Thoracic aorta (tissue), 2 donors: ENCODE results near the gene TBL3. TPM values are rescaled to one million over a fixed set of nuclear protein-coding genes. Genes with fewer than 3 reads are reported as not detected.

Experiments
- ATAC-seq: fragments of 150-250 bp; one replicate; pipeline ENCODE4 v1.8.0; 2017; ENCODE audit warnings: low read depth; ENCODE audit not compliant: insufficient number of reproducible peaks, low FRiP score
- DNase-seq: peaks from one replicate; pipeline ENCODE4 v3.0.0-alpha.2; 2020; ENCODE audit warnings: low spot score
- H3K27ac ChIP-seq, 2 donors: fragments of 200-600 bp; sonication (generic); 1 replicate in 1 of 2; 2 replicates in 1 of 2; pipeline ENCODE4 v1.5.1; 2016; ENCODE audit warnings: mild to moderate bottlenecking in 2 of 2, moderate library complexity in 2 of 2
- H3K27me3 ChIP-seq: fragments of 200-600 bp; sonication (generic); replicated peaks from 2 replicates; pipeline ENCODE4 v1.6.0; 2016; ENCODE audit warnings: mild to moderate bottlenecking; ENCODE audit not compliant: insufficient read depth
- H3K36me3 ChIP-seq: fragments of 200-600 bp; sonication (generic); one replicate; pipeline ENCODE4 v1.5.1; 2016
- H3K4me1 ChIP-seq, 2 donors: fragments of 200-600 bp; sonication (generic); 1 replicate in 1 of 2; 2 replicates in 1 of 2; pipeline versions ENCODE4 v1.5.1 to v1.6.0; 2016; ENCODE audit warnings: low read depth in 2 of 2, mild to moderate bottlenecking in 1 of 2; ENCODE audit not compliant: control insufficient read depth in 1 of 2
- H3K4me3 ChIP-seq: fragments of 200-600 bp; sonication (generic); 2 replicates; pipeline ENCODE4 v1.5.1; 2016; ENCODE audit warnings: mild to moderate bottlenecking
- H3K9me3 ChIP-seq: fragments of 200-600 bp; sonication (generic); 2 replicates; pipeline ENCODE4 v1.5.1; 2016
- CTCF ChIP-seq: fragments of 200-600 bp; sonication (generic); IDR thresholded peaks from one replicate; pipeline ENCODE4 v1.5.1; 2019; ENCODE audit warnings: antibody characterized with exemption
- total RNA-seq, 2 donors: library from RNA; depleted of rRNA; stranded (reverse); fragments of >200 nt; gene quantifications; one replicate each; pipeline versions ENCODE4 v1.1.0 to v1.2.3, GENCODE V29; 2016

The TBL3 gene
- total RNA-seq, 2 donors from 2014 or later: 22.2 to 44.8 TPM

- Histone ChIP-seq H3K27ac (no peak overlapping the region), H3K36me3 (peaks cover 2% of the 10 kb centered on the region), H3K27me3 (no peaks in the 10 kb centered on the region), H3K4me3 (no peak overlapping the region), H3K9me3 (no peaks in the 10 kb centered on the region), H3K4me1 (peaks cover 3 to 13% of the 10 kb centered on the region in 2 donors)
- TF ChIP-seq CTCF: no peak
- DNase-seq: no peak
- no peak for ATAC-seq
Observed at GRCh38 chr16:1945559-1946391, 26.1 kb upstream of the TBL3 start.

GRCh38 chr16:1946495-1947368 is 25.1 kb upstream of the TBL3 start:
- H3K4me1 ChIP-seq: peaks cover 3 to 8% of the 10 kb centered on the region in 2 donors
- TF ChIP-seq CTCF: no peak
- H3K9me3 ChIP-seq: no peaks in the 10 kb centered on the region
- H3K36me3 ChIP-seq: no peaks in the 10 kb centered on the region
- H3K27me3 ChIP-seq: no peaks in the 10 kb centered on the region
- no peak for DNase-seq
- no peak for ATAC-seq
- H3K27ac ChIP-seq: no peak overlapping the region
- no peak overlapping the region for H3K4me3 ChIP-seq

GRCh38 chr16:1947369-1947670 is 24.5 kb upstream of the TBL3 start:
- Histone ChIP-seq H3K4me3 (no peak overlapping the region), H3K27me3 (no peaks in the 10 kb centered on the region), H3K4me1 (peaks cover 0 to 2% of the 10 kb centered on the region in 2 donors), H3K36me3 (no peaks in the 10 kb centered on the region), H3K9me3 (no peaks in the 10 kb centered on the region), H3K27ac (no peak overlapping the region)
- no peak for ATAC-seq
- no peak for DNase-seq
- no peak for TF ChIP-seq CTCF

GRCh38 chr16:1949507-1949906 is 22.3 kb upstream of the TBL3 start:
- Histone ChIP-seq H3K36me3 (no peaks in the 10 kb centered on the region), H3K27me3 (no peaks in the 10 kb centered on the region), H3K4me3 (no peak overlapping the region), H3K27ac (no peak overlapping the region), H3K9me3 (no peaks in the 10 kb centered on the region), H3K4me1 (no peaks in the 10 kb centered on the region)
- TF ChIP-seq CTCF: no peak
- no peak for ATAC-seq
- DNase-seq: no peak

- no peaks in the 10 kb centered on the region for H3K9me3 ChIP-seq
- H3K27me3 ChIP-seq: no peaks in the 10 kb centered on the region
- no peak overlapping the region for H3K4me3 ChIP-seq
- no peak overlapping the region for H3K27ac ChIP-seq
- no peaks in the 10 kb centered on the region for H3K36me3 ChIP-seq
- no peak for ATAC-seq
- no peak for TF ChIP-seq CTCF
- no peaks in the 10 kb centered on the region for H3K4me1 ChIP-seq
- no peak for DNase-seq
Observed at GRCh38 chr16:1950047-1950446, 21.8 kb upstream of the TBL3 start.
